IPS-18a (cell line): ENCODE data around the gene CNTROB.
"Not testable (repeated sequence)": the region's sequence is repeated elsewhere in the genome, so short reads cannot be mapped to it uniquely, and the experiment has no call there.

ENCODE experiments used
- H3K27ac ChIP-seq: one replicate; pipeline ENCODE4 v1.5.1; 2013; ENCODE audit warnings: low read length
- H3K27me3 ChIP-seq: one replicate; pipeline ENCODE4 v1.6.1; 2013; ENCODE audit warnings: mild to moderate bottlenecking, low read length; ENCODE audit not compliant: control insufficient read depth, insufficient read depth
- H3K36me3 ChIP-seq: one replicate; pipeline ENCODE4 v1.6.1; 2013; ENCODE audit warnings: low read depth, low read length; ENCODE audit not compliant: control insufficient read depth
- H3K4me1 ChIP-seq: one replicate; pipeline ENCODE4 v1.6.1; 2013; ENCODE audit warnings: low read depth, low read length; ENCODE audit not compliant: control insufficient read depth
- H3K4me3 ChIP-seq: one replicate; pipeline ENCODE4 v1.5.1; 2013; ENCODE audit warnings: low read length
- H3K9ac ChIP-seq: one replicate; pipeline ENCODE4 v1.6.1; 2013; ENCODE audit warnings: mild to moderate bottlenecking, low read length, moderate library complexity
- H3K9me3 ChIP-seq: one replicate; pipeline ENCODE4 v1.6.1; 2013; ENCODE audit warnings: low read depth, low read length; ENCODE audit not compliant: control insufficient read depth

CNTROB gene

GRCh38 chr17:7953266-7953665 lies 21.3 kb downstream of the CNTROB start:
- not testable (repeated sequence) for H3K36me3 ChIP-seq, H3K9ac ChIP-seq, H3K27me3 ChIP-seq, H3K4me3 ChIP-seq, H3K27ac ChIP-seq, H3K9me3 ChIP-seq, H3K4me1 ChIP-seq

- Histone ChIP-seq H3K4me3 (no peak overlapping the region), H3K4me1 (no peaks in the 10 kb centered on the region), H3K36me3 (no peaks in the 10 kb centered on the region), H3K9me3 (no peaks in the 10 kb centered on the region), H3K9ac (no peak overlapping the region), H3K27ac (no peak overlapping the region), H3K27me3 (no peaks in the 10 kb centered on the region)
Measured at GRCh38 chr17:7955414-7956227, 23.6 kb downstream of the CNTROB start.

GRCh38 chr17:7956228-7956965 lies 24.4 kb downstream of the CNTROB start:
- H3K27me3 ChIP-seq, result no peaks in the 10 kb centered on the region
- no peak overlapping the region for H3K9ac ChIP-seq
- no peaks in the 10 kb centered on the region for H3K9me3 ChIP-seq
- no peak overlapping the region for H3K4me3 ChIP-seq
- H3K27ac ChIP-seq, result no peak overlapping the region
- H3K4me1 ChIP-seq, result no peaks in the 10 kb centered on the region
- H3K36me3 ChIP-seq, result no peaks in the 10 kb centered on the region

GRCh38 chr17:7959503-7960253 lies 27.7 kb downstream of the CNTROB start:
- Histone ChIP-seq H3K27me3 (no peaks in the 10 kb centered on the region), H3K9ac (no peak overlapping the region), H3K9me3 (no peaks in the 10 kb centered on the region), H3K4me1 (no peaks in the 10 kb centered on the region), H3K36me3 (no peaks in the 10 kb centered on the region), H3K27ac (no peak overlapping the region), H3K4me3 (no peak overlapping the region)

- no peaks in the 10 kb centered on the region for H3K27me3 ChIP-seq
- H3K36me3 ChIP-seq, result no peaks in the 10 kb centered on the region
- H3K9me3 ChIP-seq, result no peaks in the 10 kb centered on the region
- no peak overlapping the region for H3K4me3 ChIP-seq
- no peak overlapping the region for H3K9ac ChIP-seq
- H3K27ac ChIP-seq, result no peak overlapping the region
- no peaks in the 10 kb centered on the region for H3K4me1 ChIP-seq
Measured at GRCh38 chr17:7961421-7961820, 29.4 kb downstream of the CNTROB start.

- H3K4me3 ChIP-seq, result no peak overlapping the region
- no peak overlapping the region for H3K27ac ChIP-seq
- H3K4me1 ChIP-seq, result no peaks in the 10 kb centered on the region
- no peak overlapping the region for H3K9ac ChIP-seq
- no peaks in the 10 kb centered on the region for H3K27me3 ChIP-seq
- no peaks in the 10 kb centered on the region for H3K36me3 ChIP-seq
- H3K9me3 ChIP-seq, result no peaks in the 10 kb centered on the region
Measured at GRCh38 chr17:7967751-7968150, 35.7 kb downstream of the CNTROB start.

- no peak overlapping the region for H3K9ac ChIP-seq
- no peak overlapping the region for H3K4me3 ChIP-seq
- no peak overlapping the region for H3K27ac ChIP-seq
- no peaks in the 10 kb centered on the region for H3K4me1 ChIP-seq
- H3K9me3 ChIP-seq, result no peaks in the 10 kb centered on the region
- H3K36me3 ChIP-seq, result no peaks in the 10 kb centered on the region
- no peaks in the 10 kb centered on the region for H3K27me3 ChIP-seq
Measured at GRCh38 chr17:7969433-7969832, 37.4 kb downstream of the CNTROB start.

- no peak overlapping the region for H3K4me3 ChIP-seq
- H3K27me3 ChIP-seq, result no peaks in the 10 kb centered on the region
- H3K4me1 ChIP-seq, result no peaks in the 10 kb centered on the region
- H3K36me3 ChIP-seq, result no peaks in the 10 kb centered on the region
- H3K9ac ChIP-seq, result no peak overlapping the region
- no peak overlapping the region for H3K27ac ChIP-seq
- peaks cover 3% of the 10 kb centered on the region for H3K9me3 ChIP-seq
Measured at GRCh38 chr17:7971651-7972050, 39.6 kb downstream of the CNTROB start.

GRCh38 chr17:7972131-7972785 lies 40.3 kb downstream of the CNTROB start:
- H3K36me3 ChIP-seq, result no peaks in the 10 kb centered on the region
- no peaks in the 10 kb centered on the region for H3K4me1 ChIP-seq
- peaks cover 3% of the 10 kb centered on the region for H3K9me3 ChIP-seq
- no peak overlapping the region for H3K4me3 ChIP-seq
- no peak overlapping the region for H3K27ac ChIP-seq
- no peaks in the 10 kb centered on the region for H3K27me3 ChIP-seq
- no peak overlapping the region for H3K9ac ChIP-seq

- H3K4me3 ChIP-seq, result no peak overlapping the region
- no peak overlapping the region for H3K9ac ChIP-seq
- no peaks in the 10 kb centered on the region for H3K36me3 ChIP-seq
- H3K27ac ChIP-seq, result no peak overlapping the region
- peaks cover 3% of the 10 kb centered on the region for H3K9me3 ChIP-seq
- no peaks in the 10 kb centered on the region for H3K4me1 ChIP-seq
- no peaks in the 10 kb centered on the region for H3K27me3 ChIP-seq
Measured at GRCh38 chr17:7974638-7975131, 42.7 kb downstream of the CNTROB start.

- H3K9me3 ChIP-seq, result peaks cover 3% of the 10 kb centered on the region
- no peaks in the 10 kb centered on the region for H3K4me1 ChIP-seq
Measured at GRCh38 chr17:7977039-7977438, 45.0 kb downstream of the CNTROB start.

More at GRCh38 chr17:7977039-7977438, 45.0 kb downstream of the CNTROB start:
- H3K27me3 ChIP-seq, result no peaks in the 10 kb centered on the region
- no peak overlapping the region for H3K27ac ChIP-seq
- no peak overlapping the region for H3K4me3 ChIP-seq
- H3K36me3 ChIP-seq, result no peaks in the 10 kb centered on the region
- no peak overlapping the region for H3K9ac ChIP-seq
